Posterior vena cava (tissue), 2 donors: ENCODE data around the gene GPAT2. TPM values are rescaled to one million over a fixed set of nuclear protein-coding genes. Genes with fewer than 3 reads are reported as not detected.
"Not testable (repeated sequence)": the region's sequence is repeated elsewhere in the genome, so short reads cannot be mapped to it uniquely, and the experiment has no call there.

Experiments used
- DNase-seq: peaks from one replicate; pipeline ENCODE4 v3.0.0-alpha.2; 2020; ENCODE audit warnings: low spot score
- intact Hi-C, 2 donors: fragments of 100-400 bp; cut with DNase I; formaldehyde crosslinking; loops; one replicate each; pipeline versions ENCODE4 v1.14.1 to v1.14.2; 2022 to 2023
- long read RNA-seq, 2 donors: library from polyadenylated mRNA; unstranded; transcript quantifications; one replicate each; pipeline ENCODE4 v2.0.0, GENCODE V29; 2020 to 2021
- total RNA-seq, 2 donors: library from RNA; stranded (reverse); fragmentation: NEBNext Ultra II Directional; extraction: Animal tissue kit (Norgen Biotek cat#: 25700); gene quantifications; one replicate each; pipeline ENCODE4 v1.2.1, GENCODE V29; 2021
- donor health status: DM: yes; HTN: yes; CAD: no.
- donor health status: DM: yes; HTN: yes; CAD: no.

The GPAT2 gene
- 1 to 10 TPM; 6.0 to 10.0 TPM for total RNA-seq
- long read RNA-seq, donor 1, partial matches to known transcripts, result 4 of 14 reads
- long read RNA-seq, donor 1, other reads (novel, unspliced or antisense), result 10 of 14 reads
- long read RNA-seq, donor 2, partial matches to known transcripts, result 16 of 93 reads
- long read RNA-seq, donor 2, other reads (novel, unspliced or antisense), result 76 of 93 reads

DNA sequence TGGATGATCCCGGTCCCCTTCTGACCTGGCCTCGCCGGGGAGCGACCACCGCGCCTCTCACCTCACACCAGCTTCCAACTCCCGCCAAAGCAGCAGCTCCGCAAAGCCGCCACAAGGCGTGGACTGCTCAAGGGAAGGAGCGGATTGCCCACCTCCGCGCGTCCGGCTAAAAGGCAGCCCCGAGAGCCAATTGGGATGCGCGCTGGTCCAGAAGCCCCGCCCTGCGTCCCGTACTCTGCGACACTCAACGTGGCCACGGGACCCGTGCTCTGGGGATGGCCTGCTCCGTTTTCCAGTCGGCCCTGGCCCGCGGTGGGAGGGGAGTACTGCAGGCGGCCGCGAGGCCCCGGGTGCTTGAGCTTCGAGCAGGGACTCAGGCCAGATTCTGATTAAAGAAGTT is at the start of gene GPAT2:
Gene GPAT2 (minus strand): TSS at position 125 of the 400 bp plus-strand sequence. CDS start 2,557 bp downstream, outside the sequence.
- DNase-seq, intact Hi-C loops: not testable (repeated sequence)

DNA sequence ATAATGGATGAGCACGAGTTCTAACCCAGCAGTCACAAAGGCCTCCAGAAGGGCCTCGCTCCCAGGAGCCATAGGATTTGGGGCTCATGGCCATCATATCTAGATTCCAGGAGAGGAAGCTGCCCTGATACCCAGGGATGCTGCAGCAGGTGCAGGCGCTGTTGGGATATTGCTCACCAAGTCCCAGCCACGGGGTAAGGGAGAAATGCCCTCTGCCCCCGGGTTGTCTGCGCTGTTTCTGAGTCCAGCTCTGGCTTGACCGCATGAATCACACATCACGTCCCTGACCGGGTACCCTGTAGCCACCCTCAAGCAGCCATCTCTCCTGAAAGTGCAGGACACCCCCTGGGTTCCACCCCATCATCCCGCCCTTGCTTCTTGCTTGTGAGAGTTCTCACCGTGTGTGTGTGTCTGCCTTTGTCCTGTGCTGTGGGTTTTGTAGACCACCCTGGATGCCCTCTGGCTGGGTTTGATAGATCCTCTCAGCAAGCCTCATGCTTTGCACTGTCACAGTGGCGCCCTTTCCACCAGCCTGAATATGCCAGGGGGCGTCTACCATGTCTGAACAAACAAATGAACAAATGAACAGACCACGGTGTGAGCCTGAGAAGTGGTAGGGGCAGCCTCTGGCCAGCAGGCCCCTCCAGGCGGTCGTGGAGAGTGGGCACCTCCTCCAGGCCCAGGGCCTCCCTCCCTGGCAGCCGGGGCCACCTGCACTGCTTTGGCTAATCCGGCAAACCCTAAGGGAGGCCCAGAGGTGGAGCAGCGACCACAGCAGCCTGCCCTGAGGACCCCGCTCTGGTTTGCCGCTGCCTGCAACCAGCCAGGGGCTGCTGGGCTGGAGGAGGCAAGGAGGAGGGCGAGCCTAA is 49.5 kb upstream of the GPAT2 start:
- DNase-seq, result peak; percentile 77
- intact Hi-C loops, result loop anchor here in 1 of 2 donors (5.0 kb wide), 1 partner anchor 33 kb away; the partner anchor contains the start of gene ADRA2B

DNA sequence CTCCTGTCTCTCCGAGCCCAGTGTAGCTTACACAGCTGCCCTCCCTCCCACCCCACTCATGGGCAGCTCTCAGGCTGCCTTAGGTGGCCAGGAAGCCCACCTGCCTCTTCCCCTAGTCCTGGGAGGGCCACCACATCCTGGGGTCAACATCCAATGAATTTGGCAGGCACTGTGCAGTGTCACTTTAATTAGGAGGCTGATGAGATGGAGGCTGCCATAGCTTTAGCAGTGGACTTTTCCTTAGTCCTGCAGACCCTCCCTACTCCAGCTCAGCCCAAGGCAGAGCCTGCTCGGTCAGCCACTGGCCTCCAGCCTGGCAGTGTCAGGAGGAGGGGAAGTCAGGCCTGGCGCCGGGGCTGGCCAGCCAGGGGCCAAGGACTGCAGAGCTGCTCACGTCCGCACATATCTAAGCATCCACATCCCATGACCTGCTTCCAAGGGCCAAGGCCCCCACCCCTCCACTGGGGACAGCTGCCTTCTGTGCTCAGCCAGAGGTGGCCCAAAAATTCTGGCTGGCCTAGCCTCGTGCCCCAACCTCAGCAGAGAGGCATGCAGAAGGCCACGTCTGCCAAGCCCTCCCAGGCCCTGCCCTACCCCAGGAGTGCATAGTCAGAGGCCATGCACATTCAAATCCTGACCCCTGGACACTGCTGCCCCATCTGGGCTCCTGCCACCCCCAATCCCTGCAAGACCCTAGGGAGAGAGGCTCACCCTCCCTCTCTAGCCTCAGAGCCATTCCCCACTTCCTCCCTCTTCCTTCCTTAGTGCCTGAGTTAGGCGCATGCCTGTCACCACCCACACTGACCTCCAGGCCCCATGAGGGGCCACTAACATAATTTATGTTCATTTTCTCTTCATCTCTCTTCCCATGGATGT is 48.6 kb upstream of the GPAT2 start:
- intact Hi-C loops, result loop anchor here in 1 of 2 donors (5.0 kb wide), 1 partner anchor 34 kb away; the partner anchor contains the start of gene ADRA2B
- peak; percentile 83 for DNase-seq

GRCh38 chr2:96082211-96083063 is 47.7 kb upstream of the GPAT2 start:
- DNase-seq, result peak; percentile 55
- intact Hi-C loops, result loop anchor here in 1 of 2 donors (5.0 kb wide), 1 partner anchor 35 kb away; the partner anchor contains the start of gene ADRA2B

DNA sequence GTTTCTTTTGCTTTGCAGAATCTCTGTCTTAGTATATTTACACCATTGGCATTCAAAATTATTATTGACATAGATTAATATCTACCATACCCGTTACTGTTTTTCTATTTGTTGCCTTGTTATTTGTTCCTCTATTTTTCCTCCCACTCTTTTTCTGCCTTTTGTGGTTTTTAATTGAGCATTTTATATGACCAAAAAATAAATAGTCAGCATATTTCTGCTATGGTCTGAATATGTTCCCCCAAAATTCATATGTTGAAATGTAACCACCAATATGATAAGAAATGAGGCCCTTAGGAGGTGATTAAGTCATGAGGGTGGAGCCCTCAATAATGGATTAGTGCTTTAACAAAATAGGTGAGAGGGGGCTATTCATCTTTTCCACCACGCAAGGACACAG is 46.3 kb upstream of the GPAT2 start:
- DNase-seq, result no peak
- intact Hi-C loops, result loop anchor here in 1 of 2 donors (5.0 kb wide), 1 partner anchor 36 kb away; the partner anchor contains the start of gene ADRA2B

DNA sequence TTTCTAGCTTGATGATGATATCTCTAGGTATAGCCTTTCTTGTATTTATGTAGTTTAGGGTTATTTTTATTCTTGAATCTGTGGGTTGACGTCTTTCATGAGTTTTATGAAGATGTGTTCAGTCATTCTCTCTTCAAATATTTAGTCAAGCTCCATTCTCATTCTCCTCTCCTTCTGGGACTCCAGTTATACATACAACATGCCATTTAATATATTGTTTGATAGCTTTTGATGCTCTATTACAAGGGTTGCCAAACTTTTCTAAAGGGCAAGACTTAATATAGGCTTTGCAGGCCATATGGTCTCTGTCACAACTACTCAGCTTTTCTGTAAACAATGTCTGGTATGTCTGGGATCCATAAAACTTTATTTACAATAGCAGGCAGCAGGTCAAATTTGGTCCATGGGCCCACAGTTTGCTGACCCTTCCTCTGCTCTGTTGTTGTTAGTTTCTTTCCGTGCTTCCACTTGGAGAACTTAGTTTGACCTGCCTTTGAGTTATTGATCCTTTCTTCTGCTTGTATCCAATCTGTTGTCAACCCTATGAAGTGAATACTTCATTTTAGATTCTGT is 40.6 kb upstream of the GPAT2 start:
- intact Hi-C loops, result no loop called here
- peak; percentile 23 for DNase-seq

DNA sequence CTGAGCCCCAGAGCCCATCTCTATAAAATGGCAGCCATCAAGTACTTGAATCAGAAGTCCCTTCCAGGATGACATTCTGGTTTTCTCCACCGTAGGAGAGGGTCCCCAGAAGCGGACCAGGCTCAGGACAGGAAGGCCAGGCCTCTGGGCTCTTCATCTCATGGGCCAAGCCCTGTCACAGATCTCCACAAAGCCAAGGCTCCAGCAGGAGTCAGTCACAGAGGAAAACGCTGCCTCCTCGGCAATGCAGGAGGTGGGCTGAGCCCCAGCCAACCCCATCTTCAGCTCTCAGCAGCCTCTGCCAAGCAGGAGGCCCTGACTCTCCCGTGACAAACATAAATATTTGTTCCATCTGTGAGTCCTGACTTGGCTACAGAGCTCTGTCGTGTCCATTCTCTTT is 39.4 kb upstream of the GPAT2 start:
- peak; percentile 41 for DNase-seq
- intact Hi-C loops, result loop anchor here in 1 of 2 donors (5.0 kb wide), 1 partner anchor 38 kb away; no protein-coding TSS in a partner anchor

DNA sequence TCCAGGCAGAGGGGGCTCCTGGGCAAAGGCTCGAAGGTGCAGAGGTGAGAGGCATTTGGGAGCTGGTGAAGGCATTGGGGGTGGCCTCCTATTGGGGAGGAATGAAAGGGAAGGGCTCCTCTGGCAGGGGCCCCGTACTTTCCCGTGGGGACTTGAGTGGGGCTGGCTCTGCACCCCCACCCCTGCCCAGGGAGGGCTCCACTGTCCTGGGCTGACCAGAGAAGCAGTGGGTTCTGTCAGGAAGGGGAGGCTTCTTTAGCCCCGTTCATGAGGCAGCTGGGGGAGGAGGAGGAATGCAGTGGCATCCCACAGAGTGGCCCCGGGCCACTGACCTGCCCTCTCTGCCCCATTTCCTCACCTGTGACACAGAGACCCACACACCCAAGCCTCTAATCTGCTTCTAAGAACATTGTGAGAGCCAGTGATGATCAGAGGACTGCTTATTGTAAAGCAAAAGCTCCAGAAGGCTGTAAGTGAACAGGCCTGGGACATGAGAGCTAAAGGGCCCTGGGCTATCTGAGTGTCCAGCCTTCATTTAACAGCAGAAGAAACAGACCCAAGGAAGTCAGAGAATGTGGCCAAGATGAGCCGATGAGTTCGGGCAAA is 38.6 kb upstream of the GPAT2 start:
- DNase-seq, result peak; percentile 73
- intact Hi-C loops, result loop anchor here in 1 of 2 donors (5.0 kb wide), 1 partner anchor 39 kb away; no protein-coding TSS in a partner anchor

- intact Hi-C loops, result loop anchor here in 1 of 2 donors (5.0 kb wide), 1 partner anchor 40 kb away; no protein-coding TSS in a partner anchor
- peak; percentile 53 for DNase-seq
Observed at GRCh38 chr2:96072746-96073145, 38.0 kb upstream of the GPAT2 start.

- DNase-seq, result not testable (repeated sequence)
- intact Hi-C loops, result loop anchor here in 1 of 2 donors (5.0 kb wide), 1 partner anchor 40 kb away; no protein-coding TSS in a partner anchor
Observed at GRCh38 chr2:96071977-96072491, 37.3 kb upstream of the GPAT2 start.

DNA sequence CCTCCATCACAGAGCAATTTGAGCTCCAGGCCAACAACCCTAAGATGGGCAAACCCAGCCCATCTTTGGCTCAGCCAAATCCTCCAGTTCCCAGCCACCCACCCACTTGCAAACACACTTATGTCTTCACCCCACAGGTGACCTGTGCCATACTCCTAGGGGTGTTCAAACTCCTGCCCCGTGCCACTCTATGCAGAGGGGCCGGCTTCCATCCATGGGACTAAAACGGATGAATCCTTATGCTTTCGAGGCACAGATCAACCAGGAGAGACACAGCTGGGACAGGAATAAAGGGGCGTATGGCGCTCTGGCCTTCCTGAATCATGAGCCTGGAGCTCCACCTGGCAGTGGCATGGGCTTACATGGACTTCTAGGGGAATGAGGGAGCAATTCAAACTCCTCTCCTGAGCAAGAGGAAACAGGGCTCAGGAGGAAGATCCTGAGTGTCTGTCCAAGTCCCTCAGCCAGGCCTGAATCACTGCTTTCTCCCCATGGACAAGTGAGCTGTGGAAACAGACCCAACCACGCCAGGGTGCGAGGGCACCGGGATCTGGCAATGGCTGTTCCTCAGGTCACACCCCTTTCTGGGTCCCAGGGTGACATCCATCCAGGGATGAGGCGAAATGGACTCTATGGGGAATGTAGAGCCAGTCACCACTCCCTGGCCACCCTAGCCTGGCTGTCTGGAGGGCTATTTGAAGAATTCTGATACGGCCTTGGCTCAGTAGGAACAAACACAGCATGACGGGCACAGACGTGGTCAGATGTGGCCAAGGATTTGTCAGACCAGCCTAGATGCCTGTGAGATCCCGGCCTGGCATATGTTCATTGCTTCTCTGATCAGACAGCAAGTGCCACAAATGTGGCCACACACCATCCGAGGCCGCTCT is 36.6 kb upstream of the GPAT2 start:
- DNase-seq, result peak; percentile 43
- intact Hi-C loops, result loop anchor here in 1 of 2 donors (5.0 kb wide), 1 partner anchor 41 kb away; no protein-coding TSS in a partner anchor

DNA sequence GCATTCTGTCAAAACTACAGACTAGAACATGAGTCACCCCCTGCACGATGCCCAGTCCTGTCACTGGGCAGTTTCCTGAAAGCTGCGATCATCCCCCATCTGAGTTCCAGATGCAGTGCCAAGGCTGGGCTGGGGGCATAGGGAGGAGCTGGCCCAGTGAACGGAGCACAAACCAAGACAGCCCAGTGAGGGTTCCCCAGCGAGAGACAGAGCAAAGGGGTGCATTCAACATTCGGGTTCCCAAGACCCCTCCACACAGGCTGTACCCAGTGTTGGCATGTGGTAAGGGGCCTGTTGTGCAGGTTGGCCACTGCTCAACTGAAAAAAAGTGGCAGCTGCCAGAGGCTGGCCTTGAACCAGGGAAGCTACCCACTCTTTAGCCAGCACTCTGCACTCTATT is 35.6 kb upstream of the GPAT2 start:
- intact Hi-C loops, result loop anchor here in 1 of 2 donors (5.0 kb wide), 1 partner anchor 42 kb away; no protein-coding TSS in a partner anchor

GRCh38 chr2:96069878-96070277 is 35.2 kb upstream of the GPAT2 start:
- not testable (repeated sequence) for DNase-seq
- intact Hi-C loops, result loop anchor here in 1 of 2 donors (5.0 kb wide), 1 partner anchor 42 kb away; no protein-coding TSS in a partner anchor

More for the DNA sequence above, 35.6 kb upstream of the GPAT2 start:
- DNase-seq, result not testable (repeated sequence)

DNA sequence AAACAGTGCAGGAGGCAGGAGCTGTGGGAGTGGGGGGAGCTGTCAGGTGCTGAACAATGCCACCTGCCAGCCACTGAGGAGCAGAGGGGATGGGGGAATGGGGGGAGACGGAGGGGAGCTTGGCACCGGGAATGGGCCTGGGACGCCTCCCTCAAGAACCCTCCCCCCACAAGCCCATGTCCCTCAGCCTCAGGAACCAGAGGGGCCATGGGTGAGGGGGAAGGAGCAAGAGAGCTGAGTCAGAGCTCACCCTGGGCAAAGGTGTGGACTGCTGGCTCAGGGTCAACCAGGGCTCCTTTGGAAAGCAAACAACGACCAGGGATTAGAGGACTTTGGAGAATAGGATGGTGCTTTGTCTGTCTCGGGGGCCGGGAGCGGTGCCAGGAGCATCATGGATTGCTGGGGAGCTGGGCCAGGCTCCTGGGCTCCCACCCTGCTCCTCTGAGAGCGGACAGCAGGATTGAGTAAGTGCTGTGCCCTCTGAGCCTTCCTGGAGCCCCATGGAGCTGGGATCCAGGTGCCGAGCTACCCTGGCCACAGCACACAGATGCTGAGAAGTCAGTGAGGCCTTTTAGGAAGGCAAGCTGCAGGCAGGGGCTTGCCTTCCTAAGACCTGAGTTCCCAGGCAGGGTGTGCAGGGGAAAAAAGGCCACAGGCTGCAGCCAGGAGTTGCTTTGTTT is 33.3 kb upstream of the GPAT2 start:
- DNase-seq, result peak; percentile 78

DNA sequence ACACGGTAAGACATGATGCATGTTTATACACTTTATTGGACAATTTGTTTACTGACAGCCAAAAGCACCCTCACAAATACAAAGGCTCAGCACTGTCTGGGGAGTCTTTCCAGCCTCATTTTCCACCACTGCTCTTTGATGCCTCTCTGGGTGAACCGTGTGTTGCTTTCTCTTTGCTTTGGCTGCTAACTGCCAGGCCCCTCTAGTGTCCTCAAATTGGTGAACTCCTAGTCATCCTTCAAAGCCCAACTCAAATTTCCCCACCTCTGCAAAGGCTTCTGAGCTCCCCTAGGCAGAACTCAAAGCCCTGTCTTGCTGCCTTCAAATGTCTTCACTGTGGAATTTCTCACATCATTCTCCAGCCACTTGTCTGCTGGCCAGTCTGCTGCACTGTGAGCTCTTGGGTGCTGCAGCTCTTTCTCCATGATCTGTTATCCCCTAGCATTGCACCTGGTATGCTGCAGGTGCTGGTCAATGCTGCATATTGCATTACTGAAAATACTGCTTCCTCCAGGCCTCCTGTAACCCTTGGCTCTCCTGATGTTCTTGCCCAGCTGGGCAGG is 32.5 kb upstream of the GPAT2 start:
- DNase-seq, result peak; percentile 26
- intact Hi-C loops, result not testable (repeated sequence)

More for the DNA sequence above, 33.3 kb upstream of the GPAT2 start:
- intact Hi-C loops, result not testable (repeated sequence)
